Adrenal gland (tissue), 12 donors: ENCODE measurements around the gene RBBP7. TPM values are rescaled to one million over a fixed set of nuclear protein-coding genes. Genes with fewer than 3 reads are reported as not detected.
A peak's percentile ranks its signal among the peaks of the same experiment; 100 is the strongest.

Experiments used
- DNase-seq, 7 donors: peaks; one replicate each; pipeline ENCODE4 v3.0.0-alpha.2; 2019 to 2020
- H3K27ac ChIP-seq, 5 donors: fragments of 200-600 bp; sonication (generic) in 4 of 5; 1 replicate in 3 of 5; 2 replicates in 2 of 5; pipeline versions ENCODE4 v1.5.1 to v1.8.0; 2016 to 2020; ENCODE audit warnings: mild to moderate bottlenecking in 1 of 5
- H3K27me3 ChIP-seq: fragments of 200-600 bp; 2 replicates; pipeline ENCODE4 v1.8.0; 2021
- H3K36me3 ChIP-seq, 2 donors: fragments of 200-600 bp; replicated peaks in 1 of 2; 1 replicate in 1 of 2; 2 replicates in 1 of 2; pipeline versions ENCODE4 v1.5.1 to v1.8.0; 2018 to 2022
- H3K4me1 ChIP-seq, 2 donors: fragments of 200-600 bp; replicated peaks in 1 of 2; 1 replicate in 1 of 2; 2 replicates in 1 of 2; pipeline versions ENCODE4 v1.5.1 to v1.8.0; 2018 to 2021
- H3K4me3 ChIP-seq, 4 donors: fragments of 200-600 bp; sonication (generic) in 3 of 4; one replicate each; pipeline ENCODE4 v1.5.1; 2016 to 2018
- H3K9me3 ChIP-seq, 3 donors: fragments of 200-600 bp; sonication (generic) in 1 of 3; replicated peaks in 1 of 3; 1 replicate in 2 of 3; 2 replicates in 1 of 3; pipeline versions ENCODE4 v1.5.1 to v1.8.0; 2016 to 2021
- CTCF ChIP-seq, 6 experiments: fragments of 450-650 bp in 4 of 6; fragments of 200-600 bp in 2 of 6; sonication (generic) in 1 of 6; IDR thresholded peaks; 1 replicate in 5 of 6; 2 replicates in 1 of 6; pipeline versions ENCODE4 v1.5.1 to v1.8.0; 2016 to 2021; ENCODE audit warnings: antibody characterized with exemption in 6 of 6, mild to moderate bottlenecking in 2 of 6, moderate library complexity in 1 of 6
- POLR2A ChIP-seq, 2 donors: fragments of 450-650 bp; IDR thresholded peaks; one replicate each; pipeline ENCODE4 v1.6.1; 2017; ENCODE audit warnings: antibody characterized with exemption in 2 of 2, mild to moderate bottlenecking in 2 of 2, moderate library complexity in 1 of 2
- WGBS, 4 donors: extraction: QIAGEN DNeasy Blood & Tissue Kit in 2 of 4; methylation state at CpG; one replicate each; pipeline versions ENCODE4 v1.1.5 to v1.1.7; 2013 to 2017; 5-methylcytosine and 5-hydroxymethylcytosine counted together
- intact Hi-C, 2 donors: fragments of 100-400 bp; cut with DNase I; formaldehyde crosslinking; loops; one replicate each; pipeline versions ENCODE4 v1.14.1 to v1.15.0; 2022 to 2023
- polyA plus RNA-seq, 3 donors: library from polyadenylated mRNA; stranded (reverse); fragments of 200-250 nt in 2 of 3; fragments of 350-450 nt in 1 of 3; fragmentation: Illumina TruSeq in 1 of 3; extraction: RNeasy Lipid Tissue Mini Kit (QIAGEN cat#74804) in 1 of 3; gene quantifications; one replicate each; pipeline ENCODE4 v1.2.3, GENCODE V29; 2013 to 2014
- total RNA-seq, 9 donors: library from RNA; depleted of rRNA in 4 of 9; stranded (reverse); fragments of >200 nt in 4 of 9; fragments of 120-200 nt in 1 of 9; fragmentation: NEBNext Ultra II Directional in 1 of 9; extraction: Animal tissue kit (Norgen Biotek cat#: 25700) in 1 of 9; gene quantifications; one replicate each; pipeline versions ENCODE4 v1.1.0 to v1.2.4, GENCODE V29; 2013 to 2023
- donor health status: healthy with polysubstance abuse.
- donor health status: Bipolar disorder and iron deficiency.
- donor health status: DM: yes; HTN: yes; CAD: no.
- donor health status: DM: no; HTN: no; CAD: no.
- donor health status: DM: no; HTN: no; CAD: no.
- donor health status: DM: yes; HTN: yes; CAD: no.

Gene RBBP7
- total and polyA plus RNA-seq, 12 donors = 175 to 1,639 (median 303) TPM

- no peak for TF ChIP-seq CTCF (IDR thresholded peaks at IDR 0.05)
- TF ChIP-seq POLR2A (IDR thresholded peaks at IDR 0.05) = no peak
- H3K4me1 ChIP-seq = peaks cover 0 to 6% of the 10 kb centered on the region in 2 donors
- no peak for DNase-seq
- peaks cover 0 to 36% of the 10 kb centered on the region in 2 donors for H3K36me3 ChIP-seq
- WGBS, 4 donors = 89 to 94% (median 92%) methylated on average over 3 to 5 of the region's 5 CpGs
- no peaks in the 10 kb centered on the region for H3K9me3 ChIP-seq
- intact Hi-C loops = no loop called here
- H3K27me3 ChIP-seq = no peaks in the 10 kb centered on the region
- no peak overlapping the region for H3K4me3 ChIP-seq
- H3K27ac ChIP-seq = peak overlapping the region in 2 of 5 donors; percentile 19 to 22
Observed at GRCh38 chrX:16855363-16856075, 14.6 kb downstream of the RBBP7 start.

- H3K4me3 ChIP-seq = no peak overlapping the region
- intact Hi-C loops = no loop called here
- H3K27ac ChIP-seq = no peak overlapping the region
- H3K4me1 ChIP-seq = peaks cover 4 to 11% of the 10 kb centered on the region in 2 donors
- H3K36me3 ChIP-seq = peaks cover 0 to 47% of the 10 kb centered on the region in 2 donors
- H3K27me3 ChIP-seq = no peaks in the 10 kb centered on the region
- no peaks in the 10 kb centered on the region for H3K9me3 ChIP-seq
- DNase-seq = no peak
- no peak for TF ChIP-seq POLR2A (IDR thresholded peaks at IDR 0.05)
- TF ChIP-seq CTCF (IDR thresholded peaks at IDR 0.05) = no peak
- 79 to 89% (median 81%) methylated on average over 3 of the region's 3 CpGs for WGBS, 4 donors
Observed at GRCh38 chrX:16853537-16853936, 16.6 kb downstream of the RBBP7 start.

GRCh38 chrX:16852617-16853179 lies 17.5 kb downstream of the RBBP7 start:
- no peaks in the 10 kb centered on the region for H3K27me3 ChIP-seq
- peaks cover 0 to 41% of the 10 kb centered on the region in 2 donors for H3K36me3 ChIP-seq
- DNase-seq = no peak
- peak overlapping the region in 1 of 5 donors; percentile 33 for H3K27ac ChIP-seq
- H3K9me3 ChIP-seq = no peaks in the 10 kb centered on the region
- 81 to 93% (median 92%) methylated on average over 12 of the region's 12 CpGs for WGBS, 4 donors
- peaks cover 10 to 11% of the 10 kb centered on the region in 2 donors for H3K4me1 ChIP-seq
- intact Hi-C loops = no loop called here
- H3K4me3 ChIP-seq = no peak overlapping the region
- TF ChIP-seq POLR2A (IDR thresholded peaks at IDR 0.05) = no peak
- no peak for TF ChIP-seq CTCF (IDR thresholded peaks at IDR 0.05)

- no peak for DNase-seq
- 76 to 87% (median 80%) methylated on average over 3 of the region's 3 CpGs for WGBS, 4 donors
- no peaks in the 10 kb centered on the region for H3K9me3 ChIP-seq
- H3K4me3 ChIP-seq = no peak overlapping the region
- H3K27me3 ChIP-seq = no peaks in the 10 kb centered on the region
- peak overlapping the region in 4 of 5 donors; percentile 5 to 42 (median 27) for H3K27ac ChIP-seq
- H3K36me3 ChIP-seq = peaks cover 0 to 34% of the 10 kb centered on the region in 2 donors
- H3K4me1 ChIP-seq = peaks cover 11 to 12% of the 10 kb centered on the region in 2 donors
- TF ChIP-seq CTCF (IDR thresholded peaks at IDR 0.05) (no peak), POLR2A (IDR thresholded peaks at IDR 0.05) (no peak)
- intact Hi-C loops = no loop called here
Observed at GRCh38 chrX:16851827-16852226, 18.3 kb downstream of the RBBP7 start.
